ENCODE results near the gene PRSS12.
A peak's percentile ranks its signal among the peaks of the same experiment; 100 is the strongest.
"Not testable (repeated sequence)": the region's sequence is repeated elsewhere in the genome, so short reads cannot be mapped to it uniquely, and the experiment has no call there.

Gene PRSS12

DNA sequence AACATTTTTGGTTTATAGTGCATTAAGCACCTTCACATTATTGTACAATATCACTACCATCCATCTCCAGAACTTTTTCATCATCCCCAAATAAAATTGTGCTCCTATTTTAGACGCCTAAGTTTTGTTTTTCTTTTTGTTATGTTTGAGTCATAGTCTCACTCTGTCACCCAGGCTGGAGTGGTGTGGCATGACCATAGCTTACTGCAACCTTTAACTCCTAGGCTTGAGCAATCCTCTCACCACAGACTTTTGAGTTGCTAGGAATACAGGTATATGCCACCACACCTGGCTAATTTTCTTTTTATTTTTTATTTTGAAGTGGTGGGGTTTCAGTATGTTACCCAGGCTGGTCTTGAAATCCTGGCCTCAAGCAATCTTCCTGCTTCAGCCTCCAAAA lies 33.9 kb downstream of the PRSS12 start:
- DNase-seq: no peak

- DNase-seq: no peak
These were observed 35.1 kb downstream of the PRSS12 start for GRCh38 chr4:118317691-118318090.

- DNase-seq: no peak
These were observed 38.6 kb downstream of the PRSS12 start for GRCh38 chr4:118314221-118314620.

GRCh38 chr4:118313098-118313497 lies 39.7 kb downstream of the PRSS12 start:
- no peak for DNase-seq

DNA sequence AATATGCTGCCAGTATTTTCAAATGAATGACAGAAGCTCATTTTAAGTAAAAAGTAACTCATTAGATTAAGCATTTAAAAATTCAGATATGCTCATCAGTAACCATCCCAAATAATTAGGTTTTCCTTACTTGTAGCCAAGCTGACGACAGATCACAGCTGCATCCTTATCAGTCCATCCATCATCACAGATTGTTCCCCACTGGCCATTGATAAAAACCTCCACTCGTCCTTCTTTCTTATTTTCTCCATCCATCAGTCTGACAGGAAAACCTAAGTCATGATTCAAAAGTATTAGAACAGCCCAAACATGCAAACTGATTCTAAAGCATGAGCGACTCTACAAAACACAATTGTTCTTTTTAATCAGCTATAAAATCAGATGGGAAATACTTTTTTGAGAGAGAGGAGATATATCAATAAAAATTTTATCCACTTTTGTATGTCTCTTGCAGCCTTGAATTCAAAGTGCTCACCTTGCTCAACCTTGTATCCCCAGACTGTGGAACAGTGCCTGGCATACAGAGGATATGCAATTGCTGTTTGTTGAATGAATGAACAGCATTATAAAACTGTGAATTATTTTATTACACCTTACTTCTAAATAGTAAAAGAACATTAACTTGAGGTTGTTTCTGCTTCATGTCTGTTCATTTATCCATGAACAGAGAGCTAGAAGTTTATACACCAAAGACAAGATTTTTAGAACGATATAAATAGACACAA lies 44.3 kb downstream of the PRSS12 start:
- DNase-seq: no peak

DNA sequence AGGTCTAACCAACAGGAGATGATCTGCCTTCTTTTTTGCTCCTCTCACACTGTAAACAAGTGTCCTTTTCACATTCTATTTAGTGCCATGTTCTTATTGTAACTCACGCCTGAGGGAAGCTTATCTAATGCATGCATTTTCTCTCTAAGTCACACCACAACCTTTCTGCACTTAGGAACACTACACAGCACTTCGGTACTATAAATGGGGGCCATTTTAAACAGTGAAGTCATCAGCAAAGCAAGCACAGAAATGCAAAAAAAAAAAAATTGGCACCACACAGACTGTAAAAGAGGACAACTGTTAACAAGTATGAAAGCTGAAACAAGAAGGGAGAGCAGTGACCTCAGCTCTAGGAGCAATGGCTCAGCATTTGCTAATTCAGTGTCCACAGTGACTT lies 45.2 kb downstream of the PRSS12 start:
- DNase-seq: no peak

- DNase-seq: not testable (repeated sequence)
These were observed 53.2 kb downstream of the PRSS12 start for GRCh38 chr4:118299619-118300018.

DNA sequence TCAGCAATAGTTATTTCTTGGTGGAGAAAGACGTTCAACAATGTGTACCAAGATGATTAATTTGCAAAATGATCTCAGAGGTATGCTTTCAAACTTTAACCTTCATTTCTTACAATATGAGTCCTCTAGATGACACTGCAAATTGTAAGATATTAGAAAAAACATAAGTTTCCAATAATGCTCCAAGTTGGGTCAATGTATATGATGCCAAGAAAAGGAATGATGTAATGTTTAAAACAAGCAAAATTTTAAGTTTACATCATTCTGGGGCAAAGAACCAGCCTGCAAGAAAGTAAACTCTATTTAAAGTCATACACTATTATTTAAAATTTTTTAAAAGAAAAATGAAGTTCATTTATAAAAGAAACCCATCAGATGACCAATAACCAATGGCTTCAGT lies 56.1 kb downstream of the PRSS12 start:
- DNase-seq: no peak

DNA sequence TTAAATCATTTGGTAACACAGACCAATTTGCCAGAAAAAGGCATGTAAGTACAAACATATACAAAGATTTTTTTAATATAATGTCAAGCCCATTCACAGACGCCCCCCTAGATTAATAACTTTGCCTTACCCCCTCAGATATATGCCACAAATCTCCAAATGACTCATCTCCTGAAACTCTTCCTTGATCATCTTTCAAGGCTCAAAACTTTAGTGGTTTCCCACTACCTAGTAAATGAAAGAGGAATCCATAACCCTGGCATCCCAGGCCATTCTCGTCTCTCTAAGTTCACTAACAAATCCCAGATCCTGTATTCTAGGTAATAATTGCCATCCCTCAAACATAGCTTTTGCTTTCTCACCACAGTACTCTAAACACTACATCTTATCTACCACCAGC lies 61.9 kb downstream of the PRSS12 start:
- no peak for DNase-seq

DNA sequence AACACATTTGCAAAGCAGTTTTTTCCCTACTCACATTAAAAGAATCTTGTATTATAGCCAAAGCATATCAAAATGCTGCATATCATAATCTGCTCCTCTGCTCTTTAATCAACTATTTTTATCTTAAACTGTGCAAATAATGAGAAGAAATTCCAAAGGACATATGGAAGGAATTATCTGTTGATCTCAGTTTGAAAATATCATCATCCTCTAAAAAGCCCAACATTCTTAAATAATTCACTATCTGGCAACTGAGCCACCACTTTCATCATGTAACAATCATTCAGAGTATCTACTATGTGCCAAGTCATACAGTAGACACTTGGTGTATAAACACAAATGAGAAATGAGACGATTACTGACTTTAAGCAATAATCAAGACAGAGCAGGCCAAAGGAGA lies 63.0 kb downstream of the PRSS12 start:
- no peak for DNase-seq

DNA sequence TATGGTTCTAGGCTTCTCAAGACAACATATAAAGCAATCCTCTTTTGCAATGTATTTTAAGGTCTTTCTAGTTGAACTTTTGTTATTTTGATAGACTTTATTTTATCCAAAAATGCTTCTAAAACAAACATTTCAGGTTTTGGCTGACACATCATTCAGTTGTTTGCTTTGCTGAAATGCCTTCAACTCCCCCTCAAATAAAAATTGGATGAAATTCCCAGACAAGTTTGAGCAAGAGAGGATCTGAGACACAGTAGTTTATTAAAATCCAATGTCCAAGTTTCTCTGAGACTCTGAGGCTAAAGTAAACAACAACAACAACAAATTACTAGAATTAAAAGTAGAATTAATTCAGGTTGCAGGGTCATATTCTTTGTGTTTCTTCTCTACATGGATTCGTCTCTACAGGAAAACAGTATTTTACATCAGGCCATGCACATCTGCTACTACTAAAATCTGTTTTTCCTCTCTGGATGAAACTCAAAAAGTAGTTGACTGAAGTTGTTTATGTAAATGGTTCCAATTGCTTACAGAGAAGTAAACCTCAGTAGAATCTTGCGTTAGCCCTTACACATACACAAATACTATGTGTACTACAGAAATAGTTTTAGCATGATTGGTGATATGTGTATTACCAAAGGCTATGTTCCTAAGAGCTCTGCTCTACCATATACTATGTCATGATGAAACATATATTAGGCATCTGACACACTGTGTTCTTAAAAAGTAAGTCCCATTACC lies 64.9 kb downstream of the PRSS12 start:
- DNase-seq: no peak

- no peak for DNase-seq
These were observed 66.1 kb downstream of the PRSS12 start for GRCh38 chr4:118286685-118287084.

DNA sequence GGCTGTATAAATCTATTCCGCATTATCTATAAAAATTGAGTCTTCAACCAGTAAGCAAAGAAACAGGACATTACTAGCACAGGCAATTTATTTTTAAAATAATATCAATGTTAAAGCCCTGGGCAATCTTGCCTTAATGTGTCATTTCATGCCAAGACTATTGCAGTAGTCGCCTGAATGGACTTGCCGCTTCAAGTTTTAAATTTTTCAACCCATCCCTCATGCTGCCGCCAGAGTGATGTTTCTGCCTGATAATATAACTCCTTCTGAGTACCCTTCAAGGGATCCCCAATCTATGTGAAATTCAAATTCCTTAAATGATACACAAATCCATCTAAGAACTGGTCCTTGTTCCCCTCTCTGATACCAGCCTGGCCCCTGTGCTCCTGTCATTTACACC lies 66.9 kb downstream of the PRSS12 start:
- DNase-seq: no peak

DNA sequence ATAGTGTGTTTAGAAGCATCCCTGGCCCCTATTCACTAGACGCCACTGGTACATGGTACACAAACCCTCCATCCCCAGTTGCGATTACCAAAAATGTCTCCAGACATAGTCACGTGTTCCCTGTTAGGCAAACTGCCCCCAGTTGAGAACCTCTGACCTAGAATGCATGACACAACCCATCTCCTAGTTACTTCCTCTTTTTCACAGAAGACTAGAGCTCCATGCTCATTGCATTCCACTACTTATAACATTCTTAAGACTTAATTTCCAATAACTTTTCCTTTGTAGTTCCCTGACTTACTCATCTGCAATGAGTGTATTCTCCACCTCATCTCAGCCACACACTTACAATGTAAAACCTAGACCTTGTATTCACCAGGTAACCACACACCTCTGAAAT lies 68.6 kb downstream of the PRSS12 start:
- DNase-seq: no peak

GRCh38 chr4:118282692-118283091 lies 70.1 kb downstream of the PRSS12 start:
- DNase-seq: no peak

- no peak for DNase-seq
These were observed 71.0 kb downstream of the PRSS12 start for GRCh38 chr4:118281611-118282442.

- DNase-seq: peak; percentile 31
These were observed 72.1 kb downstream of the PRSS12 start for GRCh38 chr4:118280501-118281218.

GRCh38 chr4:118279920-118280432 lies 72.8 kb downstream of the PRSS12 start:
- no peak for DNase-seq

GRCh38 chr4:118279328-118279727 lies 73.5 kb downstream of the PRSS12 start:
- no peak for DNase-seq

DNA sequence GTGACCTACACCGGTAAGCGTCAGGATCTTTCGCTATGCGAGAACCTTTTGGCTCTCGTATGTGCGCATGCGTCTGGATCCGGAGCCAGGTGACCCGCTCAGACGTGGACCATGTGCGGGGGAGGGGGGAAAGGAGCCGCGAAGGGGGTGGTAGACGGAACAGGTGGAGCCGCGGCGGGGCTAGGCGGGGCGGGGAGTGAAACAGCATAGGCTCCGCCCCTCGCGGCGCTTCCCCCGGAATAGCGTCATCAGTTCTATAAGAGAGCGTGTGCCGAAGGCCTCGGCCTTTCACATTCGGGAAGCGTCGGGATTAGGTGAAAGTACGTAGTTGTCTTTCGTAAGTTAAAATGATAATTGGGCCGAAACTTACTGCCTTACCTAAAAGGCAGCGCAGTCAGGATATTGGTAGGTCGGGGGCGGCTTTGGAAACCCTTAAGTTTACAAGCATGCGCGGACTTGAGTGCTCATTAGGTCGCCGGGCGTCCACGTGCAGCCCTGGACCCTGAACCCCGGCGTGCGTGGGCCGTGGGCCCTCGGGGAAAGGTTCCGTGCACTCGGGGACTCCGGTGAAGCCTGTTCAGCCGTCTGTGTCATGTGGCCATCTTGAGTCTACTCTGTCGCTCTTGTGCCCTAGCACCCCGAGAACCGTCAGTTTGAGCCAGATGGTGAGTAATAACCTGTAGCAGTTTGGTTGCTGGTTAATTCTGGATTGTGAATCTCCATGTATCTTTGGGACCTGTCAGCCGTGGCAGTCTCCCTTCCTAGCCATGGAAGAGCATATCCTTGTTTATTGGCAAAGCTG lies 74.1 kb downstream of the PRSS12 start:
- peak; percentile 98 for DNase-seq

GRCh38 chr4:118277243-118277642 lies 75.6 kb downstream of the PRSS12 start:
- DNase-seq: no peak

- no peak for DNase-seq
These were observed 76.2 kb downstream of the PRSS12 start for GRCh38 chr4:118276580-118276979.

All from stimulated activated CD4-positive, alpha-beta T cell treated with anti-CD3 and anti-CD28 coated beads, Interleukin-1b, Interleukin-23, amount 100 ng/mL, for 48 hours (primary cell).